GM13977 (cell line): Measurements from ENCODE around the gene TMTC3.

Source experiments
- DNase-seq: peaks from one replicate; pipeline ENCODE4 v3.0.0; 2012; ENCODE audit warnings: low spot score
- CTCF ChIP-seq: IDR thresholded peaks from 2 replicates; pipeline ENCODE4 v1.5.1; 2012; ENCODE audit warnings: mild to moderate bottlenecking, control low read depth; ENCODE audit not compliant: insufficient read depth; ENCODE audit errors: extremely low read depth, missing control alignments
- in situ Hi-C: fragments of 300-500 bp; cut with MboI; formaldehyde crosslinking; loops from one replicate; pipeline ENCODE4 v1.12.0; 2022; ENCODE audit warnings: low sequenced_read_pairs, low pct_unique_long_range_greater_than_20kb, mixed read lengths, inconsistent platforms; ENCODE audit not compliant: unreplicated experiment

TMTC3 gene

GRCh38 chr12:88144037-88144436 lies 1.9 kb downstream of the TMTC3 start:
- in situ Hi-C loops = no loop called here
- TF ChIP-seq CTCF = no peak
- no peak for DNase-seq

GRCh38 chr12:88144546-88145468 lies 2.7 kb downstream of the TMTC3 start:
- in situ Hi-C loops = no loop called here
- no peak for DNase-seq

GRCh38 chr12:88145567-88146505 lies 3.7 kb downstream of the TMTC3 start:
- in situ Hi-C loops = no loop called here
- no peak for DNase-seq
- TF ChIP-seq CTCF = no peak

More at GRCh38 chr12:88144546-88145468, 2.7 kb downstream of the TMTC3 start:
- no peak for TF ChIP-seq CTCF

- in situ Hi-C loops = no loop called here
- no peak for TF ChIP-seq CTCF
- no peak for DNase-seq
Measured at GRCh38 chr12:88150063-88150462, 8.0 kb downstream of the TMTC3 start.

- in situ Hi-C loops = no loop called here
- DNase-seq = no peak
- peak; percentile 35 for TF ChIP-seq CTCF
Measured at GRCh38 chr12:88153959-88154358, 11.9 kb downstream of the TMTC3 start.

- TF ChIP-seq CTCF = no peak
- in situ Hi-C loops = no loop called here
- no peak for DNase-seq
Measured at GRCh38 chr12:88156075-88156654, 14.1 kb downstream of the TMTC3 start.
